ENCODE measurements around the gene PDE6A. TPM values are rescaled to one million over a fixed set of nuclear protein-coding genes. Genes with fewer than 3 reads are reported as not detected.

PDE6A gene
- total RNA-seq, 1 experiment from 2014 or later: not detected

- Histone ChIP-seq H2AFZ (ENCODE audit: low read length) (no peak overlapping the region), H3K79me1 (ENCODE audit: insufficient read depth, low read depth, low read length, poor library complexity, severe bottlenecking) (no peaks in the 10 kb centered on the region), H3K27ac (ENCODE audit: insufficient read length, low read depth, low read length) (no peak overlapping the region), H3K27me3 (ENCODE audit: insufficient read depth, low read length) (no peaks in the 10 kb centered on the region), H3K9ac (ENCODE audit: extremely low read depth, insufficient read length, low read length) (no peak overlapping the region), H2BK5ac (ENCODE audit: insufficient read length, low read length) (no peak overlapping the region), H2BK120ac (ENCODE audit: low read depth, low read length, poor library complexity, severe bottlenecking) (no peak overlapping the region), H3T11ph (ENCODE audit: low read length) (no peak overlapping the region), H4K5ac (ENCODE audit: insufficient read length, low read depth, low read length) (no peak overlapping the region), H3K79me2 (ENCODE audit: insufficient read depth, low read length) (no peaks in the 10 kb centered on the region), H2BK15ac (ENCODE audit: low read depth, low read length) (no peak overlapping the region), H4K20me1 (ENCODE audit: control insufficient read depth, insufficient read depth, insufficient read length) (no peaks in the 10 kb centered on the region), H2BK12ac (ENCODE audit: insufficient read length, low read depth, low read length) (no peak overlapping the region), H2BK20ac (ENCODE audit: low read depth, low read length, poor library complexity, severe bottlenecking) (no peak overlapping the region), H3K56ac (ENCODE audit: insufficient read length, low read depth, low read length) (no peak overlapping the region), H3K4me1 (ENCODE audit: insufficient read depth, low read length) (no peaks in the 10 kb centered on the region), H4K8ac (replicated peaks; ENCODE audit: insufficient read length, low read depth, low read length) (no peak overlapping the region), H3K14ac (ENCODE audit: insufficient read depth, low read length) (no peak overlapping the region), H3K9me3 (ENCODE audit: control insufficient read depth, low read depth, low read length) (no peaks in the 10 kb centered on the region), H3K4ac (ENCODE audit: low read depth, low read length) (no peak overlapping the region), H3K18ac (ENCODE audit: insufficient read length, low read depth, low read length) (no peak overlapping the region), H3K23me2 (ENCODE audit: insufficient read length, low read depth, low read length, poor library complexity, severe bottlenecking) (no peaks in the 10 kb centered on the region), H2AK5ac (ENCODE audit: insufficient read length, low read length) (no peak overlapping the region), H3K23ac (ENCODE audit: insufficient read length, low read depth, low read length) (no peak overlapping the region), H4K91ac (ENCODE audit: insufficient read length, low read depth, low read length) (no peak overlapping the region), H3K4me2 (ENCODE audit: insufficient read depth, insufficient read length, low read length) (no peak overlapping the region)
- TF ChIP-seq CTCF (conservative IDR thresholded peaks at IDR 0.05): no peak
- peaks cover 3 to 4% of the 10 kb centered on the region in 2 experiments; a peak in 3 of 4 replicates for H3K4me1 Mint-ChIP-seq
- WGBS (ENCODE audit: extremely low coverage, insufficient read length, low lambda C conversion rate): no CpG with 5 or more reads among the region's 4 CpGs
- no peak overlapping the region for H3K4me3 Mint-ChIP-seq
- H3K9me3 Mint-ChIP-seq: no peaks in the 10 kb centered on the region; a peak in 2 of 5 replicates
- no peak overlapping the region for H3K27ac Mint-ChIP-seq
- DNase-seq: no peak
- no peaks in the 10 kb centered on the region for H3K36me3 Mint-ChIP-seq (ENCODE audit: insufficient read depth in 1 of 3, low read depth in 3 of 3)
- H3K27me3 Mint-ChIP-seq (ENCODE audit: low read depth): no peaks in the 10 kb centered on the region
These were observed 62.7 kb downstream of the PDE6A start for GRCh38 chr5:149881874-149882273.
